ENCODE data around the gene NRSN2.

- no peak for TF ChIP-seq CTCF (IDR thresholded peaks at IDR 0.05)
- no peak for TF ChIP-seq POLR2A (IDR thresholded peaks at IDR 0.05)
Observed at GRCh38 chr20:343107-343506, 3.8 kb upstream of the NRSN2 start.
